HEK293 (cell line): ENCODE data around the gene TOR4A.

Experiments
- CTCF ChIA-PET: fragments of 350-600 bp; formaldehyde crosslinking; extraction: SDS; loops from one replicate; lab custom pipeline; 2021; ENCODE audit warnings: antibody characterized with exemption; lab: Yijun Ruan, JAX
- POLR2A ChIA-PET: fragments of 300-600 bp; formaldehyde crosslinking; extraction: SDS; loops from one replicate; lab custom pipeline; 2020; ENCODE audit warnings: antibody characterized with exemption, inconsistent platforms; lab: Yijun Ruan, JAX
- H3K27ac ChIP-seq: fragments of 200-500 bp; sonication (Bioruptor generic); 2 replicates; pipeline ENCODE4 v1.5.1; 2014; ENCODE audit warnings: low read depth, low read length, control low read depth, inconsistent platforms; ENCODE audit errors: extremely low read depth
- H3K36me3 ChIP-seq, 2 experiments: fragments of 200-500 bp in 1 of 2; sonication (Bioruptor generic) in 1 of 2; 1 replicate in 1 of 2; 2 replicates in 1 of 2; pipeline ENCODE4 v1.5.1; 2014 to 2017; ENCODE audit warnings: inconsistent platforms in 2 of 2, low read length in 2 of 2; ENCODE audit not compliant: control insufficient read depth in 2 of 2, insufficient read depth in 1 of 2
- H3K4me1 ChIP-seq: fragments of 200-500 bp; sonication (Bioruptor generic); 2 replicates; pipeline ENCODE4 v1.5.1; 2014; ENCODE audit warnings: mild to moderate bottlenecking, low read length, inconsistent platforms; ENCODE audit not compliant: control insufficient read depth, insufficient read depth
- H3K4me3 ChIP-seq: 2 replicates; pipeline ENCODE4 v1.5.1; 2011; ENCODE audit warnings: low read depth, mild to moderate bottlenecking, control low read depth, low read length, moderate library complexity
- H3K9me3 ChIP-seq: fragments of 200-500 bp; sonication (Bioruptor generic); 2 replicates; pipeline ENCODE4 v1.5.1; 2014; ENCODE audit warnings: low read depth, low read length, inconsistent platforms; ENCODE audit not compliant: control insufficient read depth, insufficient read depth
- EGR2 ChIP-seq: fragments of 450-650 bp; formaldehyde crosslinking; IDR thresholded peaks from 2 replicates; pipeline ENCODE4 v1.5.1; 2016; ENCODE audit warnings: low read depth, missing biosample characterization, missing genetic modification characterization
- GFI1B ChIP-seq: fragments of 450-650 bp; formaldehyde crosslinking; IDR thresholded peaks from 2 replicates; pipeline ENCODE4 v1.5.1; 2016; ENCODE audit warnings: missing biosample characterization, missing genetic modification characterization
- KLF7 ChIP-seq: fragments of 450-650 bp; formaldehyde crosslinking; IDR thresholded peaks from 2 replicates; pipeline ENCODE4 v1.5.1; 2016; ENCODE audit warnings: missing biosample characterization, missing genetic modification characterization, borderline replicate concordance
- KLF8 ChIP-seq: fragments of 450-650 bp; formaldehyde crosslinking; IDR thresholded peaks from 2 replicates; pipeline ENCODE4 v1.5.1; 2016; ENCODE audit warnings: missing biosample characterization, missing genetic modification characterization
- TRIM28 ChIP-seq: IDR thresholded peaks from 2 replicates; pipeline ENCODE4 v1.6.1; 2011; ENCODE audit warnings: low read length, control low read depth, borderline replicate concordance
- ZBTB20 ChIP-seq: fragments of 450-650 bp; formaldehyde crosslinking; IDR thresholded peaks from 2 replicates; pipeline ENCODE4 v1.5.1; 2016; ENCODE audit warnings: missing biosample characterization, missing genetic modification characterization
- ZEB2 ChIP-seq: fragments of 450-650 bp; formaldehyde crosslinking; IDR thresholded peaks from 2 replicates; pipeline ENCODE4 v1.5.1; 2016; ENCODE audit warnings: missing biosample characterization, missing genetic modification characterization
- ZFHX2 ChIP-seq: fragments of 450-650 bp; formaldehyde crosslinking; conservative IDR thresholded peaks from 2 replicates; pipeline ENCODE4 v1.5.1; 2016; ENCODE audit warnings: missing biosample characterization, missing genetic modification characterization
- ZNF239 ChIP-seq: fragments of 450-650 bp; formaldehyde crosslinking; IDR thresholded peaks from 2 replicates; pipeline ENCODE4 v1.5.1; 2016; ENCODE audit warnings: missing biosample characterization, missing genetic modification characterization
- ZNF24 ChIP-seq: fragments of 450-650 bp; formaldehyde crosslinking; IDR thresholded peaks from 2 replicates; pipeline ENCODE4 v1.5.1; 2016; ENCODE audit warnings: missing biosample characterization, missing genetic modification characterization
- ZNF600 ChIP-seq: fragments of 450-650 bp; formaldehyde crosslinking; IDR thresholded peaks from 2 replicates; pipeline ENCODE4 v1.5.1; 2016; ENCODE audit warnings: missing biosample characterization, missing genetic modification characterization
- ZNF623 ChIP-seq: fragments of 450-650 bp; formaldehyde crosslinking; IDR thresholded peaks from 2 replicates; pipeline ENCODE4 v1.5.1; 2016; ENCODE audit warnings: missing biosample characterization, missing genetic modification characterization
- ZNF654 ChIP-seq: fragments of 450-650 bp; formaldehyde crosslinking; IDR thresholded peaks from 2 replicates; pipeline ENCODE4 v1.5.1; 2016; ENCODE audit warnings: low read depth, missing biosample characterization, missing genetic modification characterization
- ZNF670 ChIP-seq: fragments of 450-650 bp; formaldehyde crosslinking; IDR thresholded peaks from 2 replicates; pipeline ENCODE4 v1.5.1; 2016; ENCODE audit warnings: missing biosample characterization, missing genetic modification characterization, low read depth
- ZNF701 ChIP-seq: fragments of 450-650 bp; formaldehyde crosslinking; IDR thresholded peaks from 2 replicates; pipeline ENCODE4 v1.5.1; 2016; ENCODE audit warnings: missing biosample characterization, missing genetic modification characterization
- ZNF837 ChIP-seq: fragments of 450-650 bp; formaldehyde crosslinking; IDR thresholded peaks from 2 replicates; pipeline ENCODE4 v1.5.1; 2016; ENCODE audit warnings: missing biosample characterization, missing genetic modification characterization
- TF ChIP-seq, protein P1 (sequence below): fragments of 450-650 bp; IDR thresholded peaks from 2 replicates; pipeline ENCODE4 v1.5.1; 2018; ENCODE audit warnings: missing biosample characterization, missing genetic modification characterization
- TF ChIP-seq, protein P2 (sequence below): fragments of 450-650 bp; formaldehyde crosslinking; IDR thresholded peaks from 2 replicates; pipeline ENCODE4 v1.5.1; 2017; ENCODE audit warnings: missing biosample characterization, missing genetic modification characterization
- TF ChIP-seq, protein P3 (sequence below): fragments of 450-650 bp; formaldehyde crosslinking; IDR thresholded peaks from 2 replicates; pipeline ENCODE4 v1.5.1; 2016; ENCODE audit warnings: missing biosample characterization, missing genetic modification characterization
- TF ChIP-seq, protein P4 (sequence below): fragments of 450-650 bp; formaldehyde crosslinking; IDR thresholded peaks from 2 replicates; pipeline ENCODE4 v1.5.1; 2016; ENCODE audit warnings: missing biosample characterization, missing genetic modification characterization

Gene TOR4A

GRCh38 chr9:137275203-137275587 is 2.3 kb upstream of the TOR4A start (continued):
- TF ChIP-seq, protein P1, sequence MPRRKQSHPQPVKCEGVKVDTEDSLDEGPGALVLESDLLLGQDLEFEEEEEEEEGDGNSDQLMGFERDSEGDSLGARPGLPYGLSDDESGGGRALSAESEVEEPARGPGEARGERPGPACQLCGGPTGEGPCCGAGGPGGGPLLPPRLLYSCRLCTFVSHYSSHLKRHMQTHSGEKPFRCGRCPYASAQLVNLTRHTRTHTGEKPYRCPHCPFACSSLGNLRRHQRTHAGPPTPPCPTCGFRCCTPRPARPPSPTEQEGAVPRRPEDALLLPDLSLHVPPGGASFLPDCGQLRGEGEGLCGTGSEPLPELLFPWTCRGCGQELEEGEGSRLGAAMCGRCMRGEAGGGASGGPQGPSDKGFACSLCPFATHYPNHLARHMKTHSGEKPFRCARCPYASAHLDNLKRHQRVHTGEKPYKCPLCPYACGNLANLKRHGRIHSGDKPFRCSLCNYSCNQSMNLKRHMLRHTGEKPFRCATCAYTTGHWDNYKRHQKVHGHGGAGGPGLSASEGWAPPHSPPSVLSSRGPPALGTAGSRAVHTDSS (tag by site-specific recombination) = no peak
- TF ChIP-seq ZNF24 (tag by site-specific recombination) = no peak
- TF ChIP-seq, protein P2, sequence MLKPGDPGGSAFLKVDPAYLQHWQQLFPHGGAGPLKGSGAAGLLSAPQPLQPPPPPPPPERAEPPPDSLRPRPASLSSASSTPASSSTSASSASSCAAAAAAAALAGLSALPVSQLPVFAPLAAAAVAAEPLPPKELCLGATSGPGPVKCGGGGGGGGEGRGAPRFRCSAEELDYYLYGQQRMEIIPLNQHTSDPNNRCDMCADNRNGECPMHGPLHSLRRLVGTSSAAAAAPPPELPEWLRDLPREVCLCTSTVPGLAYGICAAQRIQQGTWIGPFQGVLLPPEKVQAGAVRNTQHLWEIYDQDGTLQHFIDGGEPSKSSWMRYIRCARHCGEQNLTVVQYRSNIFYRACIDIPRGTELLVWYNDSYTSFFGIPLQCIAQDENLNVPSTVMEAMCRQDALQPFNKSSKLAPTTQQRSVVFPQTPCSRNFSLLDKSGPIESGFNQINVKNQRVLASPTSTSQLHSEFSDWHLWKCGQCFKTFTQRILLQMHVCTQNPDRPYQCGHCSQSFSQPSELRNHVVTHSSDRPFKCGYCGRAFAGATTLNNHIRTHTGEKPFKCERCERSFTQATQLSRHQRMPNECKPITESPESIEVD (tag by site-specific recombination) = no peak
- TF ChIP-seq ZNF654 = no peak
- TF ChIP-seq, all 188 proteins: peak for 0

GRCh38 chr9:137275588-137276472 is 1.7 kb upstream of the TOR4A start:
- CTCF ChIA-PET = interaction anchor here (0.6 to 2.3 kb wide), 4 partner anchors 11 to 235 kb away, joined by 3 to 12 read pairs (median 6); partner anchors contain the start of gene RNF224
- TF ChIP-seq ZNF670 = no peak
- TF ChIP-seq, protein P3, sequence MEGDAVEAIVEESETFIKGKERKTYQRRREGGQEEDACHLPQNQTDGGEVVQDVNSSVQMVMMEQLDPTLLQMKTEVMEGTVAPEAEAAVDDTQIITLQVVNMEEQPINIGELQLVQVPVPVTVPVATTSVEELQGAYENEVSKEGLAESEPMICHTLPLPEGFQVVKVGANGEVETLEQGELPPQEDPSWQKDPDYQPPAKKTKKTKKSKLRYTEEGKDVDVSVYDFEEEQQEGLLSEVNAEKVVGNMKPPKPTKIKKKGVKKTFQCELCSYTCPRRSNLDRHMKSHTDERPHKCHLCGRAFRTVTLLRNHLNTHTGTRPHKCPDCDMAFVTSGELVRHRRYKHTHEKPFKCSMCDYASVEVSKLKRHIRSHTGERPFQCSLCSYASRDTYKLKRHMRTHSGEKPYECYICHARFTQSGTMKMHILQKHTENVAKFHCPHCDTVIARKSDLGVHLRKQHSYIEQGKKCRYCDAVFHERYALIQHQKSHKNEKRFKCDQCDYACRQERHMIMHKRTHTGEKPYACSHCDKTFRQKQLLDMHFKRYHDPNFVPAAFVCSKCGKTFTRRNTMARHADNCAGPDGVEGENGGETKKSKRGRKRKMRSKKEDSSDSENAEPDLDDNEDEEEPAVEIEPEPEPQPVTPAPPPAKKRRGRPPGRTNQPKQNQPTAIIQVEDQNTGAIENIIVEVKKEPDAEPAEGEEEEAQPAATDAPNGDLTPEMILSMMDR (tag by site-specific recombination) = 0 out of 2 replicates have a peak, but pooled peaks have one; percentile 39
- no peak for TF ChIP-seq ZNF654
- TF ChIP-seq KLF7 (tag by site-specific recombination) = no peak
- TF ChIP-seq ZFHX2 (tag by site-specific recombination) = peak; percentile 54
- TF ChIP-seq EGR2 (tag by site-specific recombination) = peak; percentile 49; the same call in 1 of the 2 replicates
- peak; percentile 28; the same call in 1 of the 2 replicates for TF ChIP-seq ZNF600
- TF ChIP-seq, protein P4, sequence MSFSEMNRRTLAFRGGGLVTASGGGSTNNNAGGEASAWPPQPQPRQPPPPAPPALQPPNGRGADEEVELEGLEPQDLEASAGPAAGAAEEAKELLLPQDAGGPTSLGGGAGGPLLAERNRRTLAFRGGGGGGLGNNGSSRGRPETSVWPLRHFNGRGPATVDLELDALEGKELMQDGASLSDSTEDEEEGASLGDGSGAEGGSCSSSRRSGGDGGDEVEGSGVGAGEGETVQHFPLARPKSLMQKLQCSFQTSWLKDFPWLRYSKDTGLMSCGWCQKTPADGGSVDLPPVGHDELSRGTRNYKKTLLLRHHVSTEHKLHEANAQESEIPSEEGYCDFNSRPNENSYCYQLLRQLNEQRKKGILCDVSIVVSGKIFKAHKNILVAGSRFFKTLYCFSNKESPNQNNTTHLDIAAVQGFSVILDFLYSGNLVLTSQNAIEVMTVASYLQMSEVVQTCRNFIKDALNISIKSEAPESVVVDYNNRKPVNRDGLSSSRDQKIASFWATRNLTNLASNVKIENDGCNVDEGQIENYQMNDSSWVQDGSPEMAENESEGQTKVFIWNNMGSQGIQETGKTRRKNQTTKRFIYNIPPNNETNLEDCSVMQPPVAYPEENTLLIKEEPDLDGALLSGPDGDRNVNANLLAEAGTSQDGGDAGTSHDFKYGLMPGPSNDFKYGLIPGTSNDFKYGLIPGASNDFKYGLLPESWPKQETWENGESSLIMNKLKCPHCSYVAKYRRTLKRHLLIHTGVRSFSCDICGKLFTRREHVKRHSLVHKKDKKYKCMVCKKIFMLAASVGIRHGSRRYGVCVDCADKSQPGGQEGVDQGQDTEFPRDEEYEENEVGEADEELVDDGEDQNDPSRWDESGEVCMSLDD (tag by site-specific recombination) = peak; percentile 24; the same call in 1 of the 2 replicates
- TF ChIP-seq ZEB2 (tag by site-specific recombination) = no peak
- no peak for TF ChIP-seq ZNF623 (tag by site-specific recombination)
- no peak for TF ChIP-seq TRIM28
- TF ChIP-seq ZBTB20 (tag by site-specific recombination) = no peak
- TF ChIP-seq ZNF701 = no peak
- TF ChIP-seq ZNF239 = no peak
- TF ChIP-seq GFI1B = no peak
- no peak for TF ChIP-seq ZNF837 (tag by site-specific recombination)
- TF ChIP-seq KLF8 (tag by site-specific recombination) = 0 out of 2 replicates have a peak, but pooled peaks have one; percentile 14
- POLR2A ChIA-PET = interaction anchor here (0.5 to 0.8 kb wide), 3 partner anchors 8 to 39 kb away, joined by 3 to 5 read pairs (median 3); no protein-coding TSS in a partner anchor
- no peak overlapping the region for H3K4me3 ChIP-seq
- peaks cover 0 to 32% of the 10 kb centered on the region in 2 experiments; a peak in 1 of 3 replicates for H3K36me3 ChIP-seq
- no peak overlapping the region for H3K27ac ChIP-seq
- 0 out of 2 replicates have a peak, but pooled peaks cover 4% of the 10 kb centered on the region for H3K4me1 ChIP-seq
- no peaks in the 10 kb centered on the region for H3K9me3 ChIP-seq
